GM19328 (cell line): Measurements from ENCODE around the gene TMEM114.

Source experiments
- ATAC-seq: cut with Tn5 transposase; IDR thresholded peaks from one replicate; pipeline ENCODE4 v1.9.1; 2021; ENCODE audit warnings: mild to moderate bottlenecking, moderate library complexity; ENCODE audit not compliant: unreplicated experiment

TMEM114 gene

GRCh38 chr16:8589900-8590688 is at the start of gene TMEM114:
Gene TMEM114 (minus strand): TSS chr16:8590511. CDS start chr16:8589838, 673 bp downstream.
- no peak for ATAC-seq

GRCh38 chr16:8639694-8640093 is 49.4 kb upstream of the TMEM114 start:
- no peak for ATAC-seq

DNA sequence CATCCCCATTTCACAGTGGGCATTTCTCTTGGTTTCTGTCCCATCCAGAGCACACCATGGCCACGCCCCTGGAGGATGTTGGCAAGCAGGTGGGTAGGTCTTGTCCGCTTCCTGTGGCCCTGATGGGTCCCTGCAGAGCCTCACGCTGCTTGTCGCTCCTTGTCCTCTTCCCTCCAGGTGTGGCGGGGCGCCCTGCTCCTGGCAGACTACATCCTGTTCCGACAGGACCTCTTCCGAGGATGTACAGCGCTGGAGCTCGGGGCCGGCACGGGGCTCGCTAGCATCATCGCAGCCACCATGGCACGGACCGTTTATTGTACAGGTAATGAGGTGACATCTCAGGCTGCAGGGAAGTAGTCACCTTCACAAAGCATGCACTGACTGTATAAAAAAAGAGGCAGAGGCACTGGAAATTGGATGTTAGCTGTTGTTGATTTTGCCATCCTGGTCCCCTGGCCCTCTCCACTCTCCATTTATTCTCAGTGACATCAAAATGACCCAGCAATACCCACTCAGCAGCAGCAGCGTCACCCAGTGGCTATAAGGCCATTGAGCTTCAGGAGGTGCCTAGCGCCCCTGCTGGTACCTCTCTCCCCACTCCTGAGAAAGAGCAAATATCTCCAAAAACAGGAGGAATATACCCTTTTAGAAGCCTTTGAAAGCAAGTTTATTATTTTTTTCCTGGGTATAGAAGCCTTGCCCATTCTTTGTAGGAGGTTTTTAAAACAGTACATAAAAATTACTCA is 44.9 kb upstream of the TMEM114 start:
- no peak for ATAC-seq

DNA sequence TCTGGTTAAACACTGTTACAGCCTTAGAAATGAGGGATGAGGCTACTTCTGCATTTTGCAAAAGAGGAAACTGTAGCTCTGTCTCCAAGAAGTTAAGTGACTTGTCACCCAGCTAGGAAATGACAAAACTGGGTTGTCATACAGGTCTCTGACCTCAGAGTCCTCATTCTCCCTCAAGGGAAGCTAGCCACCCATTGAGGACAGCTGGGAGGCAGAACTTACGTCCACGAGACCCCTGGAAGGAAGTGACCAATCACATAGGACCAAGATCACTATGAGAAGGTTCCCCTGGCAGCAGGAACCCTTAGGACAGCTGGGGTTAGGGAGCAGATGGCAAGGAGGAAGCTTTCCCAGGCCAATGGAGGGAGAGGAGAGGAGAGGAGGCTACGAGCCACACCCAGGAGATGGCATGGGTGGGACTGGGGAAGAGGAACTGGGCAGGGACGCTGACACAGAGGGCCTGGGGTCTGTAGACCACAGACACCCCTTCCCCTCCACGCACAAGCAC is 42.4 kb upstream of the TMEM114 start:
- no peak for ATAC-seq

DNA sequence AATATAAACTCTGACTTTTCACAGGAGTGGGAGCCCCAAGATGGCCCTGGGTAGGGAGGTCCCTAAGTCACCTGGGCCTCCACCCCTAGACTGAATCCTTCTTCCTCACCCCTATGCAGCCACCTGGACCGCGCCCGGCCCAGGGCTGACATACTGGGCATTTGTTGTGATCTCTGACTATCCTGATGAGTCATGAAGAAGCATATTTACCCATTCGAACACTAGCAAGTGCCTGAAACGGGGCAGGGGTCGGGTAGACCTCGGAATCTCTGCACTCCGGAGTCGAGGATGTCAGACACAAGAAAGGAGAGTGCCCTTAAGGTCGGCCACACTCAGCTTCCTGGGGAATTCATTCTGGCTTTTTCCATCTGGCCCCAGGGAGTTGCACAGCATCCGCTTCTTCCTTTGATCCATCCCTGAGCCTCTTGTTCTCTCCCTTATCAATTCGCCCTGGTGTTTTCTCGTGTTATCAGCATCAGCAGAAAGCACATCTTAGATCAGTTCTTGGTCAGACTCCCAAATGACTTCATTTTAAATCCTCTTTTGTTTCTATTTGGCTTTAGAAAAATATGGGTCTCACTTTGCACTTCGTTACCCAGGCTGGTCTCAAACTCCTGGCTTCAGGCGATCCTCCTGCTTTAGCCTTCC is 41.6 kb upstream of the TMEM114 start:
- ATAC-seq, result no peak

- no peak for ATAC-seq
Measured at GRCh38 chr16:8631373-8631772, 41.1 kb upstream of the TMEM114 start.

DNA sequence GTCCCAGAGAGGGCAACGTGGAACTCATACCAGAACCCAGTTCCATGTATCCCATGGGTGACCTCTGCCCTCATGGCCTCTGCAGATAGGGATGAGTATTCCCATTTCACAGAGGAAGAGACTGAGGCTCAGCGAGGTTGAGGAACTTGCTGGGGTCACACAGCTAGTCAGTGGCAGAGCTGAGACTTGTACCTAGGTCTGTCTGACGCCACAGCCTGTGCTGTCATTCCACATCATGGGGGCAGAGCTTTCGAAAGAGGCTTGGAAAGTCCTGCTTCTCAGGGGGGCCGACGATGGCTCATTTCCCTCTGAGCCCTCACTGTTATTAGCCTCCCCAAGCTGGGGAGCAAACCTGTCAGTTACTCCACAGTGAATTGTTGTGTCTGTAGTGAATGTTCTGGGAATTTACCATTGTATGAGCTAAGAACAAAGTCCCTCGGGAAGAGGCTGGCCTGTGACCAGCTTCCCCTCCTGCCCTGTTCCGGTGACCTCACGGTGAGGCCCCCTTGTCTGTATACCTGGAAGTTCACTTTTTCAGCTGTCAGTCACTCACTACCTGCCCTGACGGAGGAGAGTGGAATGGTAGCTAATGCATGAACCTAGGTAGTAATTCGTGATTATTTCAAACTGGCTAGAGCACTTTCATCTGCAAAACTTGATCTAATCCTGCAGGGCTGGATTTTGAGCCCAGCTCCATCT is 40.1 kb upstream of the TMEM114 start:
- no peak for ATAC-seq

DNA sequence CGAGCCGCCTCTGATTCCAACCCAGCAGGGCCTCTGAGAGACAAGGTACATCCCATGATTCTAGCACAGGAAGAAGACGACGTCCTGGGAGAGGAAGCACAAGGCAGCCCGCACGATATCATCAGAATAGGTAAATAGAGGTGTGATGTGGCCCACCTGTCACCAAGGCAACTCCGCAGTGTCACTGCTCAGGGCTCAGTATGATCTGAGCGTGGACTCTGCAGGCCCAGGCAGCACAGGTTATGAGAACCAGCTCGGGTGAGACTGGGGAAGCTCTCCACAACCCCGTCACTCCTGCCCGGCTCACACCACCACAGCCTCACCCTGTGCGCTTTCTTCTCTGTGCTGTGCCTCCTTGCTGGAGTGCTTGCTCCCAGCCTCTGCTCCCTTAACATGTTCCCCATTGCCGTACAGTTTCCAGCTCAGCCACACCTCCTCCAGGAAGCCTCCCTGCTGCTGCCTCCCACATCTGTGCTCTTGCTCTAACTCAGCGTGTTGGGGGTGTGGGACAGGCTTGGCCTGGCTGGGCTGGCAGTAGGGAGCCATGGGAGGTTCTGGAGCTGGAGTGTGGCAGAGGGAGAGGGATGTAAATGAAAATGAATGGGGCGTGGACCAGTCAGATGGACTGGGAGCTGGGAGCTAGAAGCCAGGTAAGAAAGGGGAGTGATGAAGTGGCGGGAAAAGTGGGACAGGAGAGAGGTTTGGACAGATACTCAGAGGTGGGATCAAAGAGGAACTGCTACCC is 38.8 kb upstream of the TMEM114 start:
- no peak for ATAC-seq

DNA sequence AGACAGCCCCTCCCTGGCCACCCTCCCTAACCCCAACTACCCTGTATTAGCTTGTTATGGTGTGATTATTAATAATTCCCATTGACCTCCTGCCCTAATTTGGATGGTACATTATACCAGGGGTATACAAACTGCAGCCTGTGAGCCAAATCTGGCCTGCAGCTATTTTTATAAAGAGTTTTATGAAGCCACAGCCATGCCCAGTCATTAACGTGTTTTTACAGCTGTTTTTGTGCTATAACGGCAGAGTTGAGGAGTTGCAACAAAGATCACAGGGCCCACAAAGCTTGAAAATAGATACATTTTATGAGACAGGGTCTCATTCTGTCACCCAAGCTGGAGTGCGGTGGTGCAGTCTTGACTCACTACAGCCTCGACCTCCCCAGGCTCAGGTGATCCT is 37.1 kb upstream of the TMEM114 start:
- no peak for ATAC-seq

- ATAC-seq, result no peak
Measured at GRCh38 chr16:8626946-8627345, 36.6 kb upstream of the TMEM114 start.

DNA sequence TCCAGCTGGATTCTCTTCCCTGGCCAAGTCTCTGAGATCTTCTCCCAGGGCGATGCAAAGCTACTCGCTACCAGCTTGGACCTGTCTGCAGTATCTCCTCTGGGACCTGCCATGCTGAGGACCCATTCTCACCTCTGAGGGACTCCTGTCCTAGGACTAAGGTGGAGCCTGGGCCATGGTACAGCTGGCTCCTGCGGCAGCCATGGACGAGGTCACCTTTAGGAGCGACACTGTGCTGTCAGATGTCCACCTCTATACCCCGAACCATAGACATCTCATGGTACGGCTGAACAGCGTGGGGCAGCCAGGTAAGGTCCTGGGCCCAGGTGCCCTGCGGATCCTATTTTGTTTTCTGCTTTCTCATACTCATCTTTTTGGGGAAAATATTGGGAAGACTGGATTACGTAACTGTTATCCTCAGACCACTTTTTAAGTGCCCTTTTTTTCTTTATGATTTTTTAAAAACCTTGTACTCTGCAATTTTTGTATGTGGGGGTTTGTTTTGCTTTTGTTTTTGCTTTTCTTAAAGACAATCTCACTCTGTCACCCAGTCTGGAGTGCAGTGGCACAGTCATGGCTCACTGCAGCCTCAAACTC is 35.3 kb upstream of the TMEM114 start:
- no peak for ATAC-seq

DNA sequence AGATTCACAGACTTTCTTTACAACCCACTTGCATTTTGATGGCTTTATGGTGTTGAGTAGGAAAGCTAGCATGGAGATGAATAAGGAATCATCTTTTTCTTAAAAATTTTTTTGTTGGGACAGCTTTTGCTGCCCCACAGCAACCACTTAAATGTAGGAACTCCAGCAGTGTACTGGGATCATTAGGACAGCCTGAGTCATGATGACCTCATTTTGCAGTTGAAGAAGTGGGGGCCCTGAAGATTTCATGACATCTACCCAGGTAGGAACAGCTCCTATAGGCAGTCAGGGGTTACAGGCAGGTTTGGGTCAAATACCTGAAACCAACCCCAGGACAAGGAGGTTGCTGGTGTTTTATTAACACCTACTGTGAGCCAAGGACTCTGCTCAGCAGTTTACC is 33.3 kb upstream of the TMEM114 start:
- ATAC-seq, result no peak

GRCh38 chr16:8622315-8622656 is 32.0 kb upstream of the TMEM114 start:
- no peak for ATAC-seq

DNA sequence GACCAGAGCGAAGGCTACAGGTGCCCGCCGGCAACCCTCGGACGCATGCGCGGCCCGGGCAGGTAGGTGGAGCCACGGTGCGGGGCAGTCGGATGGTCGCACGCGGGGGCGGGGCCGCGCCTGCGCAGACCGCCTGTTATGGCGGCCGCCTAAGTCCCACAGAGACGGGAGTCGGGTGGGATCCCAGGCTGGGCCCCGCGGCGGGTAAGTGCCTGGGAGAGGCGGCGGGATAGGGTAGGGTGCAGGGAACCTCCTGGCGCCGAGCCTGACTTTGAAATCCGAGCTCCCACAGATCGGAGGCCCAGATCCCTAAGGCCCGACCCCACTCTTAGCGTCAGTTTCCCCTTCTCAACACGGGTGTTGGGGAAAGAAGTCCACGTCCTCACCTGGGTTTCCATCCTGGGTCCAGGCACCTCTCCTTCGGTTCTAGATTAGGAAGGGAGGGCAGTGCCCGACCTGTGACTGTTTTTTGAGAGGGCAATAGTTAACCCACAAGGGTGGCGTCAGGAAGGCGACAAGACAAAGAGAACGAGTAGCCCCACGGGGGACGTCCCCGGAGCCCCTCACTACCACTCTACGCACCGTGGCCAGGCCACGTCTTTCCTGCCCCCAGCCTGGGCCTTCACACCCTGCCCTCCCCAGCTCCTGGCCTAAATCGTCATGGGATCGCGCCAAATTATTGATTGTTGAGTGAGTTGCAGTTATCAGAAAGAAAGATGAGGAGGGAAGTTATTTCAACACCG is 31.4 kb upstream of the TMEM114 start, which contains the start of gene METTL22:
TSS of gene METTL22 (plus strand) at position 127 of the 743 bp plus-strand sequence. CDS start 3,968 bp downstream, outside the sequence.
- peak; percentile 92 for ATAC-seq

DNA sequence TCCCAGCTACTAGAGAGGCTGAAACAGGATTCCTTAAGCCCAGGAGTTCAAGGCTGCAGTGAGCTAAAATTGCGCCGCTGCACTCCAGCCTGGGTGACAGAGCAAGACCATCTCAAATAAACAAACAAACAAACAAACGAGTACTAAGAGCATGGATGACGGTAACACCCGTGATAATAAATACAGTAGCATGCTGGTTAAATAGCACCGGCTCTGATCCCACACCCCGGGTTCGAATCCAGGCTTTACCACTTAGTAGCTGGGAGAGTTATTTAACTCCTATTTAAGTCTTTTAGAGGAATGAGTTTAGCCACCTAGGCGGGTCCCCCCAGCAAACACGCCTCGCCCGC is 30.9 kb upstream of the TMEM114 start:
- no peak for ATAC-seq

- no peak for ATAC-seq
Measured at GRCh38 chr16:8620535-8620934, 30.2 kb upstream of the TMEM114 start.

DNA sequence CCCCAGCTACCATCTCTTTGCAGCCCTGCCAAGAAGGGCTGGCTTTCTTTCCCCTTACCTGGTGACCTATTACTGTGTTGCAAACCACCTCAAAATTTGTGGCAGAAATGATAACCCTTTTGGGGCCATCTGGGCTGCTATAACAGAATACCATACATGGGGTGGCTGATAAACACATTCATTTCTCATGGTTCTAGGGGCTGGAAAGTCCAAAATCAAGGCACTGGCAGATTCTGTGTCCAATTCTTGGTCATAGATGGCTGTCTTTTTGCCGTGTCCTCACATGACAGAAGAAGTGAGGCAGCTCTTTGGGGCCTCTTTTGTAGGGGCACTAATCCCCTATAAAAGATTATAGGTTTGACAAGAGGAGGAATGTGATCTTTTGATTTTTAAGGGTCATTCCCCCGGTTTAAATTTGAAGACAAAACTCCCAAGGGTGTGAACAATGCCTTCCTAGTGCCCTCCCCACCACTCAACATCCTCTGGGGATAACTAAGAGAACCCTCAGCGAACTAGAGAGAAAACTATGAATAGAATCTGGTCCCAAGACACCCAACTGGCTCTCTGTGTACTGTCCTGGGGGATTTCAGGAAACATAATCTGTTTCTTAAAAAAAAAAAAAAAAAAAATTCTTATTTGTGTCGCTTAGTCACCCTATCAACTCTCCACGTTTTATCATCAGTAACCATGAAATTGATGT is 29.5 kb upstream of the TMEM114 start:
- no peak for ATAC-seq

DNA sequence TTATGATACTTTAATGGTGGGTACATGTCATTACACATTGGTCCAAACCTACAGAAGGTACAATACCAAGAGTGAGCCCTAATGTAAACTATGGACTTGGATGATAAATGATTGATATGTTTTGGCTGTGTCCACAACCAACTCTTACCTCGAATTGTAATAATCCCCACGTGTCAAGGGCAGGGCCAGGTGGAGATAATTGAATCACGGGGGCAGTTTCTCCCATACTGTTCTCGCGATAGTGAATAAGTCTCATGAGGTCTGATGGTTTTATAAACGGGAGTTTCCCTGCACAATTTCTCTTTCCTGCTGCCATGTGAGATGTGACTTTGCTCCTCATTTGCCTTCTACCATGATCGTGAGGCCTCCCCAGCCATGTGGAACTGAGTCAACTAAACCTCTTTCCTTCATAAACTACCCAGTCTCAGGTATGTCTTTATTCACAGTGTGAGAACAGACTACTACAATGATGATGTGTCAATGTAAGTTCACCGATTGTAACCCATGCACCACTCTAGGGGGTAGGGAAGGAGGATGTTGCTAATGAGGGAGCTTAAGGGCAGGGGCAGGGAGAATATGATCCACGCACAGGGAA is 24.2 kb upstream of the TMEM114 start:
- ATAC-seq, result no peak
